HG03469 (cell line): ENCODE results near the gene MATN4.

Source experiments
- ATAC-seq: cut with Tn5 transposase; IDR thresholded peaks from one replicate; pipeline ENCODE4 v1.9.1; 2021; ENCODE audit warnings: mild to moderate bottlenecking, moderate library complexity, moderate number of reproducible peaks; ENCODE audit not compliant: unreplicated experiment

Gene MATN4

GRCh38 chr20:45317826-45318225 is 9.7 kb upstream of the MATN4 start:
- ATAC-seq = no peak

- no peak for ATAC-seq
Observed at GRCh38 chr20:45316150-45317080, 8.3 kb upstream of the MATN4 start.

- no peak for ATAC-seq
Observed at GRCh38 chr20:45315672-45316071, 7.6 kb upstream of the MATN4 start.

GRCh38 chr20:45313943-45314342 is 5.8 kb upstream of the MATN4 start:
- no peak for ATAC-seq

GRCh38 chr20:45313065-45313695 is 5.1 kb upstream of the MATN4 start:
- ATAC-seq = no peak

- ATAC-seq = no peak
Observed at GRCh38 chr20:45312241-45312640, 4.1 kb upstream of the MATN4 start.

- no peak for ATAC-seq
Observed at GRCh38 chr20:45311589-45312211, 3.6 kb upstream of the MATN4 start.

GRCh38 chr20:45309075-45309474 is 976 bp upstream of the MATN4 start:
- ATAC-seq = no peak

GRCh38 chr20:45307076-45307640 is 941 bp downstream of the MATN4 start:
- ATAC-seq = no peak

GRCh38 chr20:45306431-45306982 is 1.6 kb downstream of the MATN4 start, which contains the start of gene RBPJL:
TSS of gene RBPJL (plus strand) at chr20:45306840. CDS start at chr20:45306923, 83 bp downstream.
- ATAC-seq = no peak

- no peak for ATAC-seq
Observed at GRCh38 chr20:45305262-45305661, 2.8 kb downstream of the MATN4 start.

- no peak for ATAC-seq
Observed at GRCh38 chr20:45304464-45304999, 3.6 kb downstream of the MATN4 start.

- ATAC-seq = no peak
Observed at GRCh38 chr20:45303586-45304463, 4.3 kb downstream of the MATN4 start.

- ATAC-seq = no peak
Observed at GRCh38 chr20:45301824-45302271, 6.3 kb downstream of the MATN4 start.

GRCh38 chr20:45300961-45301360 is 7.1 kb downstream of the MATN4 start:
- ATAC-seq = no peak

- ATAC-seq = no peak
Observed at GRCh38 chr20:45299786-45300185, 8.3 kb downstream of the MATN4 start.

GRCh38 chr20:45297786-45298497 is 10.2 kb downstream of the MATN4 start:
- ATAC-seq = no peak

- ATAC-seq = no peak
Observed at GRCh38 chr20:45294659-45295058, 13.4 kb downstream of the MATN4 start.

- ATAC-seq = no peak
Observed at GRCh38 chr20:45294003-45294368, 14.1 kb downstream of the MATN4 start.
